Breast epithelium (tissue), 3 donors: ENCODE results near the gene NR1I2.

Experiments used
- CTCF ChIP-seq, 3 donors: fragments of 450-650 bp; IDR thresholded peaks; one replicate each; pipeline ENCODE4 v1.5.1; 2016 to 2017; ENCODE audit warnings: antibody characterized with exemption in 3 of 3, mild to moderate bottlenecking in 3 of 3, moderate library complexity in 3 of 3
- POLR2A ChIP-seq: fragments of 450-650 bp; IDR thresholded peaks from one replicate; pipeline ENCODE4 v1.6.1; 2016; ENCODE audit warnings: antibody characterized with exemption, mild to moderate bottlenecking, moderate library complexity
- POLR2AphosphoS5 ChIP-seq, 3 donors: sonication (generic); formaldehyde crosslinking; IDR thresholded peaks; one replicate each; pipeline ENCODE4 v1.6.1; 2017; ENCODE audit warnings: antibody characterized with exemption in 3 of 3

- TF ChIP-seq CTCF (IDR thresholded peaks at IDR 0.05): no peak
- TF ChIP-seq POLR2A: no peak
- TF ChIP-seq POLR2AphosphoS5 (IDR thresholded peaks at IDR 0.05): no peak
Observed at GRCh38 chr3:119745942-119746341, 36.0 kb upstream of the NR1I2 start.
